Gastrocnemius medialis (tissue), 4 donors: ENCODE results near the gene OXT.

Experiments
- CTCF ChIP-seq, 5 experiments: fragments of 450-650 bp in 3 of 5; fragments of 200-600 bp in 2 of 5; sonication (generic) in 2 of 5; IDR thresholded peaks in 4 of 5; conservative IDR thresholded peaks in 1 of 5; 1 replicate in 4 of 5; 2 replicates in 1 of 5; pipeline ENCODE4 v1.5.1; 2016 to 2019; ENCODE audit warnings: antibody characterized with exemption in 5 of 5, mild to moderate bottlenecking in 3 of 5, moderate library complexity in 3 of 5
- POLR2A ChIP-seq, 2 donors: fragments of 450-650 bp; IDR thresholded peaks; one replicate each; pipeline ENCODE4 v1.6.1; 2017; ENCODE audit warnings: antibody characterized with exemption in 2 of 2, mild to moderate bottlenecking in 2 of 2, moderate library complexity in 2 of 2

GRCh38 chr20:3082306-3082951, 11.0 kb downstream of the OXT start:
- TF ChIP-seq CTCF (IDR thresholded peaks at IDR 0.05 in 4 of 5, conservative IDR thresholded peaks at IDR 0.05 in 1 of 5) = no peak
- no peak for TF ChIP-seq POLR2A (IDR thresholded peaks at IDR 0.05)
